ENCODE measurements around the gene IL1RL1. TPM values are rescaled to one million over a fixed set of nuclear protein-coding genes. Genes with fewer than 3 reads are reported as not detected.

The IL1RL1 gene
- total and polyA plus RNA-seq, 2 experiments from 2014 or later: 6.0 to 13.1 TPM

GRCh38 chr2:102315921-102316320, 4.6 kb downstream of the IL1RL1 start:
- Histone ChIP-seq H3K4me2 (no peak overlapping the region), H2AFZ (no peak overlapping the region), H4K20me1 (ENCODE audit: insufficient read depth, poor library complexity, severe bottlenecking) (no peaks in the 10 kb centered on the region), H3K27me3 (no peaks in the 10 kb centered on the region), H3K79me2 (no peaks in the 10 kb centered on the region), H3K27ac (no peak overlapping the region), H3K9me2 (replicated peaks; ENCODE audit: insufficient read depth) (no peaks in the 10 kb centered on the region), H3K36me3 (replicated peaks; ENCODE audit: insufficient read depth, low read depth) (no peaks in the 10 kb centered on the region), H3K9me3 (ENCODE audit: low read depth) (no peaks in the 10 kb centered on the region), H3K4me3 (no peak overlapping the region), H3K4me1 (ENCODE audit: insufficient read depth) (peaks cover 3% of the 10 kb centered on the region)
- no peak for DNase-seq (ENCODE audit: low spot score)
- WGBS (ENCODE audit: low lambda C conversion rate, missing lambda C conversion rate): 49% methylated on average over 2 of the region's 2 CpGs
- no peak for TF ChIP-seq CTCF (IDR thresholded peaks at IDR 0.05; ENCODE audit: poor library complexity)
- TF ChIP-seq EZH2phosphoT487 (IDR thresholded peaks at IDR 0.05; ENCODE audit: low read depth, severe bottlenecking, unreplicated experiment): no peak
- TF ChIP-seq EZH2 (IDR thresholded peaks at IDR 0.05; ENCODE audit: borderline replicate concordance): no peak

DNA sequence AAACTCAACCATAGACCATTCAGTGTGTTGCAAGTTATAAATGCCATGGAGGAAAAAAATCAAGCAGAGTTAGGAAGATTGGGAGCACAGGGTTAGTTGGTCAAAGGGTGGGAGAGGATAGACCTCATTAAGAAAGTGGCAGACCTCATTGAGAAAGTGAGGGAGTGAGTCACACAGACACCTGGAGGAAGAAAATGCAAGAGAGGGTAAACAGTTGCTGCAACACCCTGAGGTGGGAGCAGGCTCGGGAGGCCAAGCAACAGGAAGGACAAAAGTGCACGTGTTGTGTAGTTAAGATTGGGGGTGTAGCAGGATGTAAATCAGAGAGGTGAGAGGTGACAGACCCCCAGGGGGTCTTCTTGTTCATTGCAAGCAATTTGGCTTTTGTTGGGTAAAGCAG, 6.4 kb downstream of the IL1RL1 start:
- H3K4me3 ChIP-seq: no peak overlapping the region
- no peak for DNase-seq (ENCODE audit: low spot score)
- no peaks in the 10 kb centered on the region for H3K79me2 ChIP-seq
- 18% methylated on average over 2 of the region's 2 CpGs for WGBS (ENCODE audit: low lambda C conversion rate, missing lambda C conversion rate)
- TF ChIP-seq CTCF (IDR thresholded peaks at IDR 0.05; ENCODE audit: poor library complexity) (no peak), EZH2phosphoT487 (IDR thresholded peaks at IDR 0.05; ENCODE audit: low read depth, severe bottlenecking, unreplicated experiment) (no peak), EZH2 (IDR thresholded peaks at IDR 0.05; ENCODE audit: borderline replicate concordance) (no peak)
- H3K27me3 ChIP-seq: no peaks in the 10 kb centered on the region
- no peaks in the 10 kb centered on the region for H3K4me1 ChIP-seq (ENCODE audit: insufficient read depth)
- H2AFZ ChIP-seq: no peak overlapping the region
- H3K36me3 ChIP-seq (replicated peaks; ENCODE audit: insufficient read depth, low read depth): no peaks in the 10 kb centered on the region
- no peak overlapping the region for H3K27ac ChIP-seq
- H4K20me1 ChIP-seq (ENCODE audit: insufficient read depth, poor library complexity, severe bottlenecking): no peaks in the 10 kb centered on the region
- no peak overlapping the region for H3K4me2 ChIP-seq
- no peaks in the 10 kb centered on the region for H3K9me2 ChIP-seq (replicated peaks; ENCODE audit: insufficient read depth)
- no peaks in the 10 kb centered on the region for H3K9me3 ChIP-seq (ENCODE audit: low read depth)

DNA sequence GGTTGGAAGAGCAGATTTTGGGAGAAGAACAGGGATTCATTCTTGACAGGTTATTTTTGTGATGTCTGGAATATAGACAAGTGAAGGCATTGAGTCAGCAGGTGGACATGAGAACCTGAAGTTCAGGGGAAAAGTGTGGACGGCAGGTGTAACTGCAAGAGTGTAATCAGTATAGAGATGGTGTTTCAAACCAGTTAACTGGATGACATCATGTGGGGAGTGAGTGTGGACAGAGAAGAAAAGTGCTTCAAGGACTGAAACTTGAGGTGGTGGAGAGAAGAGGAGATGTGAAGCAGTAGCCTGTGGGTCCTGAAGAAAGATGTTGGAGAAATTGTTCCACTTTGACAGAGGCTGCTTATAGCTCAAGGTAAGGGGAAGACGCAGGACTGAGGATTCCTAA, 7.1 kb downstream of the IL1RL1 start:
- WGBS (ENCODE audit: low lambda C conversion rate, missing lambda C conversion rate): 85% methylated on average over 2 of the region's 2 CpGs

More for the DNA sequence above, 7.1 kb downstream of the IL1RL1 start:
- no peaks in the 10 kb centered on the region for H3K9me2 ChIP-seq (replicated peaks; ENCODE audit: insufficient read depth)
- TF ChIP-seq EZH2 (IDR thresholded peaks at IDR 0.05; ENCODE audit: borderline replicate concordance) (no peak), CTCF (IDR thresholded peaks at IDR 0.05; ENCODE audit: poor library complexity) (no peak), EZH2phosphoT487 (IDR thresholded peaks at IDR 0.05; ENCODE audit: low read depth, severe bottlenecking, unreplicated experiment) (no peak)
- no peak for DNase-seq (ENCODE audit: low spot score)
- H3K4me3 ChIP-seq: no peak overlapping the region
- H4K20me1 ChIP-seq (ENCODE audit: insufficient read depth, poor library complexity, severe bottlenecking): no peaks in the 10 kb centered on the region
- H3K79me2 ChIP-seq: no peaks in the 10 kb centered on the region
- H2AFZ ChIP-seq: no peak overlapping the region
- no peaks in the 10 kb centered on the region for H3K36me3 ChIP-seq (replicated peaks; ENCODE audit: insufficient read depth, low read depth)
- no peaks in the 10 kb centered on the region for H3K4me1 ChIP-seq (ENCODE audit: insufficient read depth)
- no peaks in the 10 kb centered on the region for H3K27me3 ChIP-seq
- no peak overlapping the region for H3K27ac ChIP-seq
- no peak overlapping the region for H3K4me2 ChIP-seq
- no peaks in the 10 kb centered on the region for H3K9me3 ChIP-seq (ENCODE audit: low read depth)
